Measurements from ENCODE around the gene PPP1R12C. TPM values are rescaled to one million over a fixed set of nuclear protein-coding genes. Genes with fewer than 3 reads are reported as not detected.

PPP1R12C gene
- total RNA-seq, 1 experiment from 2014 or later = 136 TPM

- POLR2A ChIA-PET (ENCODE audit: unreplicated experiment) = no interaction called here
- TF ChIP-seq EZH2phosphoT487 (IDR thresholded peaks at IDR 0.05; ENCODE audit: borderline replicate concordance, low read length) (no peak), CTCF (conservative IDR thresholded peaks at IDR 0.05; ENCODE audit: low read depth, low read length) (no peak)
- H3K4me3 ChIP-seq (ENCODE audit: low read length) = no peak overlapping the region
- no peak overlapping the region for H3K4me2 ChIP-seq (ENCODE audit: low read length)
- ATAC-seq = no peak
- peaks cover 7% of the 10 kb centered on the region; the same call in 1 of the 2 replicates for H3K36me3 ChIP-seq (ENCODE audit: low read depth, low read length)
- no peaks in the 10 kb centered on the region for H3K4me1 ChIP-seq (ENCODE audit: insufficient read depth, low read length)
- no peak for DNase-seq
- no peak overlapping the region for H2AFZ ChIP-seq (ENCODE audit: low read length)
- no peak overlapping the region for H3K9ac ChIP-seq (ENCODE audit: low read length)
- CTCF ChIA-PET = no interaction called here
- no peaks in the 10 kb centered on the region for H3K9me2 ChIP-seq (replicated peaks; ENCODE audit: low read length)
- H3F3A ChIP-seq (ENCODE audit: low read length, unreplicated experiment) = no peaks in the 10 kb centered on the region
- intact Hi-C loops (cut with micrococcal nuclease) = no loop called here
- H3K79me2 ChIP-seq (ENCODE audit: low read length) = no peaks in the 10 kb centered on the region
- 0 out of 2 replicates have a peak, but pooled peaks cover 3% of the 10 kb centered on the region for H4K20me1 ChIP-seq (ENCODE audit: low read length)
- no peaks in the 10 kb centered on the region for H3K9me3 ChIP-seq (ENCODE audit: low read length)
- no TSS peak for BruUV-seq (replicated peaks)
- H3K27ac ChIP-seq (ENCODE audit: low read length) = no peak overlapping the region
- H3K27me3 ChIP-seq (ENCODE audit: low read length) = no peaks in the 10 kb centered on the region
These were observed 16.2 kb downstream of the PPP1R12C start for GRCh38 chr19:55101261-55101660.

GRCh38 chr19:55099557-55100506 is 17.6 kb downstream of the PPP1R12C start:
- no peaks in the 10 kb centered on the region for H3K9me3 ChIP-seq (ENCODE audit: low read length)
- no peak overlapping the region for H3K4me3 ChIP-seq (ENCODE audit: low read length)
- no peaks in the 10 kb centered on the region for H3K27me3 ChIP-seq (ENCODE audit: low read length)
- ATAC-seq (peak; percentile 55; the same call in 1 of the 2 replicates), DNase-seq (peak; percentile 48)
- 0 out of 2 replicates have a peak, but pooled peaks cover 3% of the 10 kb centered on the region for H4K20me1 ChIP-seq (ENCODE audit: low read length)
- ChIA-PET CTCF (interaction anchor here (0.6 kb wide), 1 partner anchor 1068 kb away, joined by 10 read pairs; no protein-coding TSS in a partner anchor), POLR2A (ENCODE audit: unreplicated experiment) (no interaction called here)
- H3F3A ChIP-seq (ENCODE audit: low read length, unreplicated experiment) = no peaks in the 10 kb centered on the region
- H3K4me2 ChIP-seq (ENCODE audit: low read length) = no peak overlapping the region
- no peak for TF ChIP-seq EZH2phosphoT487 (IDR thresholded peaks at IDR 0.05; ENCODE audit: borderline replicate concordance, low read length)
- TF ChIP-seq CTCF (conservative IDR thresholded peaks at IDR 0.05; ENCODE audit: low read depth, low read length) = peak; percentile 65
- no peak for TF ChIP-seq EZH2 (IDR thresholded peaks at IDR 0.05; ENCODE audit: low read length, unreplicated experiment)
- no peak overlapping the region for H3K9ac ChIP-seq (ENCODE audit: low read length)
- no peaks in the 10 kb centered on the region for H3K4me1 ChIP-seq (ENCODE audit: insufficient read depth, low read length)
- BruUV-seq (replicated peaks) = no TSS peak
- no peaks in the 10 kb centered on the region for H3K79me2 ChIP-seq (ENCODE audit: low read length)
- no peak overlapping the region for H2AFZ ChIP-seq (ENCODE audit: low read length)
- no peak overlapping the region for H3K27ac ChIP-seq (ENCODE audit: low read length)
- peaks cover 8% of the 10 kb centered on the region; the same call in 1 of the 2 replicates for H3K36me3 ChIP-seq (ENCODE audit: low read depth, low read length)
- no peaks in the 10 kb centered on the region for H3K9me2 ChIP-seq (replicated peaks; ENCODE audit: low read length)
- intact Hi-C loops (cut with micrococcal nuclease) = no loop called here
